OCI-LY7 (cell line): ENCODE results near the gene GRIK2. TPM values are rescaled to one million over a fixed set of nuclear protein-coding genes. Genes with fewer than 3 reads are reported as not detected.

ENCODE experiments used
- BruUV-seq: library from RNA; stranded (reverse); fragments of 400-500 nt; replicated peaks from 2 replicates; lab custom pipeline; 2021; lab: Mats Ljungman, UMichigan
- CTCF ChIA-PET: fragments of 300-600 bp; sonication (Branson Sonifier 250); formaldehyde crosslinking; loops from one replicate; lab custom pipeline; 2022; ENCODE audit warnings: antibody characterized with exemption; ENCODE audit not compliant: unreplicated experiment; lab: Charles Lee
- POLR2A ChIA-PET: fragments of 300-600 bp; sonication (Branson Sonifier 250); formaldehyde crosslinking; loops from one replicate; lab custom pipeline; 2022; ENCODE audit warnings: antibody characterized with exemption; lab: Charles Lee
- DNase-seq: peaks from one replicate; pipeline ENCODE4 v3.0.0-alpha.2; 2015; ENCODE audit warnings: low spot score
- H2AFZ ChIP-seq: fragments of 200-600 bp; sonication (generic), shearing (Covaris generic); 2 replicates; pipeline ENCODE4 v1.6.1; 2014; ENCODE audit warnings: mild to moderate bottlenecking, antibody characterized with exemption, low read length, moderate library complexity
- H3K27ac ChIP-seq: fragments of 200-600 bp; sonication (generic); 2 replicates; pipeline ENCODE4 v1.5.1; 2014; ENCODE audit warnings: mixed run types, low read depth, mild to moderate bottlenecking, moderate library complexity, low read length, inconsistent platforms; ENCODE audit not compliant: poor library complexity, severe bottlenecking
- H3K36me3 ChIP-seq: fragments of 200-600 bp; sonication (generic); 2 replicates; pipeline ENCODE4 v1.6.1; 2014; ENCODE audit warnings: mild to moderate bottlenecking, antibody characterized with exemption, low read length, moderate library complexity, mixed read lengths; ENCODE audit not compliant: insufficient read depth
- H3K4me1 ChIP-seq: fragments of 200-600 bp; sonication (generic); 2 replicates; pipeline ENCODE4 v1.5.1; 2014; ENCODE audit warnings: mild to moderate bottlenecking, low read length; ENCODE audit not compliant: insufficient read depth, poor library complexity, severe bottlenecking
- H3K4me2 ChIP-seq: fragments of 200-600 bp; sonication (generic); 2 replicates; pipeline ENCODE4 v1.6.1; 2014; ENCODE audit warnings: mild to moderate bottlenecking, low read length
- H3K4me3 ChIP-seq: fragments of 200-600 bp; sonication (generic); 2 replicates; pipeline ENCODE4 v1.5.1; 2014; ENCODE audit warnings: mild to moderate bottlenecking, low read depth, low read length; ENCODE audit not compliant: poor library complexity, severe bottlenecking
- H3K79me2 ChIP-seq: fragments of 200-600 bp; sonication (generic); 2 replicates; pipeline ENCODE4 v1.6.1; 2016; ENCODE audit warnings: low read depth, mild to moderate bottlenecking, low read length, moderate library complexity, mixed read lengths; ENCODE audit not compliant: insufficient read depth
- H3K9me2 ChIP-seq: fragments of 200-600 bp; sonication (generic); 2 replicates; pipeline ENCODE4 v1.6.1; 2016; ENCODE audit warnings: mild to moderate bottlenecking, low read length, mixed read lengths; ENCODE audit not compliant: insufficient read depth
- H3K9me3 ChIP-seq: fragments of 200-600 bp; sonication (generic); 2 replicates; pipeline ENCODE4 v1.6.1; 2014; ENCODE audit warnings: mild to moderate bottlenecking, mixed run types, low read length, mixed read lengths
- H4K20me1 ChIP-seq: fragments of 200-600 bp; sonication (generic); 2 replicates; pipeline ENCODE4 v1.6.1; 2014; ENCODE audit warnings: mild to moderate bottlenecking, antibody characterized with exemption, low read length, moderate library complexity, mixed read lengths; ENCODE audit not compliant: insufficient read depth
- EZH2phosphoT487 ChIP-seq: fragments of 200-600 bp; sonication (generic); IDR thresholded peaks from 2 replicates; pipeline ENCODE4 v1.6.1; 2018; ENCODE audit warnings: low read depth, borderline replicate concordance, mild to moderate bottlenecking, mixed run types, antibody characterized with exemption, low read length, moderate library complexity, mixed read lengths
- intact Hi-C: fragments of 100-400 bp; cut with micrococcal nuclease; formaldehyde crosslinking; loops from one replicate; pipeline ENCODE4 v1.10.0; 2022; ENCODE audit not compliant: unreplicated experiment
- total RNA-seq, 2 experiments: library from RNA; depleted of rRNA in 1 of 2; stranded (reverse); fragments of >200 nt in 1 of 2; shearing (Covaris generic) in 1 of 2; gene quantifications; 2 replicates each; pipeline ENCODE4 v1.2.3, GENCODE V29; 2014 to 2022
- TF ChIP-seq, protein P1 (sequence below): fragments of 200-600 bp; sonication (generic); conservative IDR thresholded peaks from 2 replicates; pipeline ENCODE4 v1.5.1; 2014; ENCODE audit warnings: mild to moderate bottlenecking, antibody characterized with exemption, low read length, moderate library complexity, mixed read lengths

Gene GRIK2
- total RNA-seq, 2 experiments from 2014 or later: not detected

- ChIA-PET POLR2A (no interaction called here), CTCF (no interaction called here)
- intact Hi-C loops: no loop called here
- Histone ChIP-seq H3K36me3 (no peaks in the 10 kb centered on the region), H3K9me3 (no peaks in the 10 kb centered on the region), H3K4me1 (no peaks in the 10 kb centered on the region), H2AFZ (no peak overlapping the region), H3K4me3 (no peak overlapping the region), H3K27ac (no peak overlapping the region), H3K9me2 (no peaks in the 10 kb centered on the region), H3K4me2 (no peak overlapping the region), H4K20me1 (no peaks in the 10 kb centered on the region), H3K79me2 (no peaks in the 10 kb centered on the region)
- DNase-seq: no peak
- BruUV-seq: no TSS peak
- no peak for TF ChIP-seq EZH2phosphoT487
- TF ChIP-seq, protein P1, sequence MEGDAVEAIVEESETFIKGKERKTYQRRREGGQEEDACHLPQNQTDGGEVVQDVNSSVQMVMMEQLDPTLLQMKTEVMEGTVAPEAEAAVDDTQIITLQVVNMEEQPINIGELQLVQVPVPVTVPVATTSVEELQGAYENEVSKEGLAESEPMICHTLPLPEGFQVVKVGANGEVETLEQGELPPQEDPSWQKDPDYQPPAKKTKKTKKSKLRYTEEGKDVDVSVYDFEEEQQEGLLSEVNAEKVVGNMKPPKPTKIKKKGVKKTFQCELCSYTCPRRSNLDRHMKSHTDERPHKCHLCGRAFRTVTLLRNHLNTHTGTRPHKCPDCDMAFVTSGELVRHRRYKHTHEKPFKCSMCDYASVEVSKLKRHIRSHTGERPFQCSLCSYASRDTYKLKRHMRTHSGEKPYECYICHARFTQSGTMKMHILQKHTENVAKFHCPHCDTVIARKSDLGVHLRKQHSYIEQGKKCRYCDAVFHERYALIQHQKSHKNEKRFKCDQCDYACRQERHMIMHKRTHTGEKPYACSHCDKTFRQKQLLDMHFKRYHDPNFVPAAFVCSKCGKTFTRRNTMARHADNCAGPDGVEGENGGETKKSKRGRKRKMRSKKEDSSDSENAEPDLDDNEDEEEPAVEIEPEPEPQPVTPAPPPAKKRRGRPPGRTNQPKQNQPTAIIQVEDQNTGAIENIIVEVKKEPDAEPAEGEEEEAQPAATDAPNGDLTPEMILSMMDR: no peak
Measured at GRCh38 chr6:101935732-101936131, 542.2 kb downstream of the GRIK2 start.

- TF ChIP-seq EZH2phosphoT487: no peak
- TF ChIP-seq, protein P1: no peak
Measured at GRCh38 chr6:101936516-101936915, 543.0 kb downstream of the GRIK2 start.

GRCh38 chr6:101937108-101937507, 543.6 kb downstream of the GRIK2 start:
- no peak overlapping the region for H2AFZ ChIP-seq
- H3K9me3 ChIP-seq: no peaks in the 10 kb centered on the region
- no peaks in the 10 kb centered on the region for H4K20me1 ChIP-seq
- H3K79me2 ChIP-seq: no peaks in the 10 kb centered on the region
- ChIA-PET CTCF (no interaction called here), POLR2A (no interaction called here)
- H3K4me3 ChIP-seq: no peak overlapping the region
- no peaks in the 10 kb centered on the region for H3K36me3 ChIP-seq
- intact Hi-C loops: no loop called here
- H3K4me1 ChIP-seq: no peaks in the 10 kb centered on the region
- BruUV-seq: no TSS peak
- H3K27ac ChIP-seq: no peak overlapping the region
- no peak for DNase-seq
- TF ChIP-seq EZH2phosphoT487: no peak
- TF ChIP-seq, protein P1: no peak
- no peaks in the 10 kb centered on the region for H3K9me2 ChIP-seq
- no peak overlapping the region for H3K4me2 ChIP-seq

More at GRCh38 chr6:101936516-101936915, 543.0 kb downstream of the GRIK2 start:
- Histone ChIP-seq H4K20me1 (no peaks in the 10 kb centered on the region), H3K27ac (no peak overlapping the region), H3K9me2 (no peaks in the 10 kb centered on the region), H3K36me3 (no peaks in the 10 kb centered on the region), H3K4me1 (no peaks in the 10 kb centered on the region), H3K4me2 (no peak overlapping the region), H3K79me2 (no peaks in the 10 kb centered on the region), H3K4me3 (no peak overlapping the region), H3K9me3 (no peaks in the 10 kb centered on the region), H2AFZ (no peak overlapping the region)
- intact Hi-C loops: no loop called here
- BruUV-seq: no TSS peak
- DNase-seq: no peak
- POLR2A ChIA-PET: no interaction called here
- CTCF ChIA-PET: no interaction called here
